HCT116 (cell line): ENCODE results near the gene ZFTA. TPM values are rescaled to one million over a fixed set of nuclear protein-coding genes. Genes with fewer than 3 reads are reported as not detected.

ENCODE experiments used
- ATAC-seq: fragments of 200-7000 bp; cut with Tn5 transposase; 2 replicates; pipeline ENCODE4 v1.9.1; 2020; ENCODE audit warnings: mild to moderate bottlenecking, moderate library complexity
- Bru-seq: library from RNA; stranded (reverse); fragments of 400-500 nt; gene quantifications from one replicate; lab custom pipeline; 2021; lab: Mats Ljungman, UMichigan
- BruChase-seq, 2 experiments: library from RNA; stranded (reverse); fragments of 400-500 nt; gene quantifications; one replicate each; lab custom pipeline; 2021; lab: Mats Ljungman, UMichigan
- BruUV-seq: library from RNA; stranded (reverse); fragments of 400-500 nt; replicated peaks from 2 replicates; lab custom pipeline; 2021; lab: Mats Ljungman, UMichigan
- CTCF ChIA-PET: fragments of 300-600 bp; sonication (Branson Sonifier 250); formaldehyde crosslinking; loops from one replicate; lab custom pipeline; 2021; ENCODE audit warnings: antibody characterized with exemption; lab: Charles Lee
- POLR2A ChIA-PET: fragments of 300-600, 350-600 bp; sonication (Branson Sonifier 250); formaldehyde crosslinking; loops from one replicate; lab custom pipeline; 2021; ENCODE audit warnings: antibody characterized with exemption; lab: Charles Lee
- RAD21 ChIA-PET, 2 experiments: fragments of 300-600 bp; sonication (Branson Sonifier 250); formaldehyde crosslinking; loops; one replicate each; lab custom pipeline; 2023; ENCODE audit warnings: low total read pairs in 2 of 2; ENCODE audit not compliant: uncharacterized antibody in 2 of 2, unreplicated experiment in 2 of 2, low non-redundant PET in 1 of 2; lab: Charles Lee
- DNase-seq: peaks from one replicate; pipeline ENCODE4 v3.0.0-alpha.2; 2010; ENCODE audit warnings: low read depth, low spot score
- H2AFZ ChIP-seq: fragments of 200-600 bp; shearing (Covaris generic), sonication (generic); 2 replicates; pipeline ENCODE4 v1.6.1; 2017; ENCODE audit warnings: low read depth, mixed run types, mixed read lengths, antibody characterized with exemption, low read length; ENCODE audit not compliant: poor library complexity, severe bottlenecking
- H3K27ac ChIP-seq: 2 replicates; pipeline ENCODE4 v1.5.1; 2012; ENCODE audit warnings: low read depth, low read length
- H3K27me3 ChIP-seq: fragments of 200-600 bp; sonication (generic); 2 replicates; pipeline ENCODE4 v1.6.1; 2016; ENCODE audit warnings: mixed run types, low read length, mixed read lengths; ENCODE audit not compliant: insufficient read depth
- H3K36me3 ChIP-seq, 2 experiments: fragments of 200-500 bp in 1 of 2; fragments of 200-600 bp in 1 of 2; sonication (Bioruptor generic) in 1 of 2; sonication (generic) in 1 of 2; 2 replicates each; pipeline versions ENCODE4 v1.5.1 to v1.6.1; 2014 to 2016; ENCODE audit warnings: low read length in 2 of 2, inconsistent platforms in 1 of 2, mixed read lengths in 1 of 2, mixed run types in 1 of 2; ENCODE audit not compliant: insufficient read depth in 2 of 2, control insufficient read depth in 1 of 2
- H3K4me1 ChIP-seq, 2 experiments: fragments of 200-600 bp in 1 of 2; sonication (generic) in 1 of 2; 2 replicates each; pipeline versions ENCODE4 v1.5.1 to v1.6.1; 2012 to 2017; ENCODE audit warnings: low read length in 2 of 2, inconsistent platforms in 1 of 2, mild to moderate bottlenecking in 1 of 2, mixed read lengths in 1 of 2, mixed run types in 1 of 2, moderate library complexity in 1 of 2; ENCODE audit not compliant: insufficient read depth in 2 of 2, control insufficient read depth in 1 of 2
- H3K4me2 ChIP-seq: fragments of 200-600 bp; sonication (generic); 2 replicates; pipeline ENCODE4 v1.6.1; 2017; ENCODE audit warnings: mixed run types, low read length, mixed read lengths
- H3K4me3 ChIP-seq, 2 experiments: fragments of 200-600 bp in 1 of 2; sonication (generic) in 1 of 2; replicated peaks in 1 of 2; 2 replicates each; pipeline ENCODE4 v1.5.1; 2011 to 2016; ENCODE audit warnings: low read length in 2 of 2, control low read depth in 1 of 2, low read depth in 1 of 2, mild to moderate bottlenecking in 1 of 2, mixed read lengths in 1 of 2, mixed run types in 1 of 2
- H3K79me2 ChIP-seq: fragments of 200-600 bp; sonication (generic); 2 replicates; pipeline ENCODE4 v1.6.1; 2017; ENCODE audit warnings: mild to moderate bottlenecking, mixed run types, low read length, moderate library complexity, mixed read lengths; ENCODE audit not compliant: insufficient read depth
- H3K9ac ChIP-seq: fragments of 200-600 bp; sonication (generic); 2 replicates; pipeline ENCODE4 v1.6.1; 2016; ENCODE audit warnings: low read length, mixed read lengths
- H3K9me2 ChIP-seq: fragments of 200-600 bp; sonication (generic), shearing (Covaris generic); 2 replicates; pipeline ENCODE4 v1.6.1; 2017; ENCODE audit warnings: mixed run types, mild to moderate bottlenecking, moderate library complexity; ENCODE audit not compliant: insufficient read depth
- H3K9me3 ChIP-seq, 2 experiments: fragments of 200-500 bp in 1 of 2; fragments of 200-600 bp in 1 of 2; sonication (Bioruptor generic) in 1 of 2; sonication (generic) in 1 of 2; 2 replicates each; pipeline ENCODE4 v1.6.1; 2014 to 2017; ENCODE audit warnings: low read length in 2 of 2, mixed read lengths in 2 of 2, inconsistent platforms in 1 of 2, low read depth in 1 of 2, mild to moderate bottlenecking in 1 of 2, mixed run types in 1 of 2, moderate library complexity in 1 of 2; ENCODE audit not compliant: control insufficient read depth in 1 of 2, insufficient read depth in 1 of 2
- H4K20me1 ChIP-seq: fragments of 200-600 bp; sonication (generic), shearing (Covaris generic); 2 replicates; pipeline ENCODE4 v1.6.1; 2017; ENCODE audit warnings: mixed run types, mild to moderate bottlenecking, moderate library complexity; ENCODE audit not compliant: insufficient read depth
- CTCF ChIP-seq, 3 experiments: fragments of 200-600 bp in 1 of 3; sonication (generic) in 1 of 3; IDR thresholded peaks in 2 of 3; conservative IDR thresholded peaks in 1 of 3; 2 replicates each; pipeline ENCODE4 v1.5.1; 2012 to 2017; ENCODE audit warnings: low read depth in 2 of 3, low read length in 2 of 3, antibody characterized with exemption in 1 of 3, borderline replicate concordance in 1 of 3, control low read depth in 1 of 3, mild to moderate bottlenecking in 1 of 3, mixed read lengths in 1 of 3, mixed run types in 1 of 3, moderate library complexity in 1 of 3; ENCODE audit not compliant: insufficient read depth in 1 of 3
- EZH2phosphoT487 ChIP-seq: fragments of 200-600 bp; IDR thresholded peaks from 2 replicates; pipeline ENCODE4 v1.6.1; 2018; ENCODE audit warnings: antibody characterized with exemption, borderline replicate concordance
- MAX ChIP-seq: IDR thresholded peaks from 2 replicates; pipeline ENCODE4 v1.6.1; 2012
- RAD21 ChIP-seq: IDR thresholded peaks from 2 replicates; pipeline ENCODE4 v1.6.1; 2012; ENCODE audit warnings: low read depth, mild to moderate bottlenecking
- SIN3A ChIP-seq: IDR thresholded peaks from 2 replicates; pipeline ENCODE4 v1.6.1; 2012; ENCODE audit warnings: low read depth
- TCF7L2 ChIP-seq: IDR thresholded peaks from 2 replicates; pipeline ENCODE4 v1.7.0; 2011; ENCODE audit warnings: borderline replicate concordance, inconsistent platforms; ENCODE audit not compliant: insufficient read depth, insufficient read length; ENCODE audit errors: extremely low read depth
- YY1 ChIP-seq: IDR thresholded peaks from 2 replicates; pipeline ENCODE4 v1.6.1; 2011; ENCODE audit warnings: low read length, low read depth, moderate library complexity, mild to moderate bottlenecking; ENCODE audit not compliant: insufficient replicate concordance; ENCODE audit errors: extremely low read depth
- ZFX ChIP-seq: fragments of 450-650 bp; IDR thresholded peaks from 2 replicates; pipeline ENCODE4 v1.6.1; 2017
- ZNF274 ChIP-seq: fragments of 200-500 bp; sonication (Bioruptor generic); IDR thresholded peaks from 2 replicates; pipeline ENCODE4 v1.6.1; 2014; ENCODE audit warnings: mild to moderate bottlenecking, low read depth, low read length, inconsistent platforms
- intact Hi-C: fragments of 100-400 bp; cut with micrococcal nuclease; formaldehyde crosslinking; loops from 2 replicates; pipeline ENCODE4 v1.10.0; 2022
- long read RNA-seq: library from polyadenylated mRNA; unstranded; transcript quantifications from one replicate; pipeline ENCODE4 v2.0.0, GENCODE V29; 2021; ENCODE audit not compliant: unreplicated experiment
- polyA plus RNA-seq: library from polyadenylated mRNA; unstranded; fragments of >200 nt; gene quantifications from 2 replicates; pipeline ENCODE4 v1.2.1, GENCODE V29; 2012; ENCODE audit warnings: missing spikeins
- total RNA-seq: library from RNA; stranded (reverse); gene quantifications from one replicate; pipeline ENCODE4 v1.2.1, GENCODE V29; 2021; ENCODE audit not compliant: unreplicated experiment

ZFTA gene
- total RNA-seq (14.7 TPM), Bru-seq, nascent RNA (percentile 64 among the genes with signal in this experiment), BruChase-seq, experiment 1, labeled RNA remaining after a 6-hour chase (percentile 62 among the genes with signal in this experiment), BruChase-seq, experiment 2, labeled RNA remaining after a 2-hour chase (percentile 88 among the genes with signal in this experiment)
- polyA plus RNA-seq, result 6.3 and 7.2 TPM in 2 replicates
- long read RNA-seq, partial matches to known transcripts, result 5 of 35 reads
- long read RNA-seq, other reads (novel, unspliced or antisense), result 28 of 35 reads

DNA sequence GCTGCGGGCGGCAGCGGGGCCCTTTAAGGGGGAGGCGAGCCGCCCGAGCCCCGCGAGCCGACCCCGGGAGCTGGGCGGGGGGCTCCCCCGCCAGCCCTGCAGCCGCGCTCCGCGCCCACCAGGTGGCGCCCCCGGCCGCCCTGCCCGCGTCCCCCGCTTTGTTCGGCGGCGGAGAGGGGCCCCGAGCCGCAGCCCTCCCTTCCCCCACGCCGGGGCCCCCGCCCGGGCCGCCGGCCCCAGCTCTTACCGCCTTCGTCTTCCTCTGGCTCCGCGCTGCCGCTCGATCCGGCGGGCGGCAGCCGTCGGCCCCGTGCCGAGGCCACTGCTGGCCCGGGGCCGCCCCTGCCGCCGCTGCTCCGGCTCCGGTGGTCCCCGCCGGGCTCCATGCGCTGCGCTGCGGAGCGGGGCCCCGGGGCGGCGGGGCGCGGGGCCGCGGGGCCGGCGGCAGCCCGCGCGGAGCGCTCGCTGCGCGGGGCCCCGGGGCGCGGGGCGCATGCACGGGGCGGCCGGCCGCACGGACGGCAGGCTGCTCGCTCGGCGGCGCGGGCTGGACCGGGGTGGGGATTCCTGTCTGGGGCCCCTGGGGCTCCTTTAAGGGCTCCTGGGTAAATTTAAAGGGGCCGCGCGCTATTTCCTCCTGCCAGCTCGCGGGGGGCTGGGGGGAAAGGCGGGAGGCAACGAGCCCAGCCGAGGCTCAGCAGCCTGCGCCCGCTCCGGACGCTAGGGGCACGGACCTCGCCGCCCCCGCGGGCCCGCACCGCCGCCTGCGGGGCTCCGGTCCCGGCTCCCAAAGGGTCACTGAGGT is at the start of gene ZFTA:
Gene ZFTA, minus strand, starts transcription at position 539 of the 805 bp plus-strand sequence. Its CDS starts 153 bp downstream, at position 386.
- intact Hi-C loops, result loop anchor here (2.0 to 5.0 kb wide), 2 partner anchors 68 to 379 kb away; no protein-coding TSS in a partner anchor
- ChIA-PET RAD21 (interaction anchor here (0.6 to 1.1 kb wide), 2 partner anchors 46 to 76 kb away, joined by 3 read pairs; no protein-coding TSS in a partner anchor), POLR2A (no interaction called here), CTCF (interaction anchor here (0.6 to 2.7 kb wide), 7 partner anchors 10 to 177 kb away, joined by 3 to 20 read pairs (median 3); no protein-coding TSS in a partner anchor)
- no TSS peak for BruUV-seq
- Histone ChIP-seq H3K79me2 (peaks cover 21% of the 10 kb centered on the region), H4K20me1 (peaks cover 9% of the 10 kb centered on the region; the same call in 1 of the 2 replicates), H3K36me3 (peaks cover 0 to 4% of the 10 kb centered on the region in 2 experiments; a peak in 1 of 4 replicates), H3K4me2 (peak within 1 kb of the TSS; percentile 97), H3K4me1 (peaks cover 14 to 29% of the 10 kb centered on the region in 2 experiments), H3K27ac (peak within 1 kb of the TSS; percentile 90), H3K9ac (peak within 1 kb of the TSS; percentile 72), H3K27me3 (no peaks in the 10 kb centered on the region), H3K9me3 (no peaks in the 10 kb centered on the region), H3K9me2 (no peaks in the 10 kb centered on the region), H3K4me3 (peak within 1 kb of the TSS; percentile 78 to 88), H2AFZ (no peak within 1 kb of the TSS)
- ATAC-seq (peak; percentile 74), DNase-seq (no peak)
- TF ChIP-seq MAX, result peak; percentile 44; the same call in 1 of the 2 replicates
- no peak for TF ChIP-seq ZNF274
- peak; percentile 58 for TF ChIP-seq RAD21
- TF ChIP-seq CTCF (IDR thresholded peaks at IDR 0.05 in 2 of 3, conservative IDR thresholded peaks at IDR 0.05 in 1 of 3; ENCODE audit: borderline replicate concordance in 1 of 3, insufficient read depth in 1 of 3, low read depth in 2 of 3, low read length in 2 of 3), result peak in 1 of 3 experiments; percentile 43; a peak in 4 of 6 replicates
- TF ChIP-seq YY1, result peak; percentile 36
- TF ChIP-seq EZH2phosphoT487, result no peak
- TF ChIP-seq TCF7L2, result peak; percentile 13
- no peak for TF ChIP-seq SIN3A
- TF ChIP-seq ZFX, result peak; percentile 44; the same call in 1 of the 2 replicates
